HG02884 (cell line): ENCODE results near the gene LRRC8A.
"Not testable (repeated sequence)": the region's sequence is repeated elsewhere in the genome, so short reads cannot be mapped to it uniquely, and the experiment has no call there.

Experiments used
- ATAC-seq: cut with Tn5 transposase; IDR thresholded peaks from one replicate; pipeline ENCODE4 v1.9.1; 2021; ENCODE audit warnings: mild to moderate bottlenecking, moderate library complexity; ENCODE audit not compliant: unreplicated experiment

The LRRC8A gene

GRCh38 chr9:128863647-128864046 lies 18.3 kb upstream of the LRRC8A start:
- ATAC-seq = no peak

- ATAC-seq = no peak
Measured at GRCh38 chr9:128870128-128870940, 11.6 kb upstream of the LRRC8A start.

DNA sequence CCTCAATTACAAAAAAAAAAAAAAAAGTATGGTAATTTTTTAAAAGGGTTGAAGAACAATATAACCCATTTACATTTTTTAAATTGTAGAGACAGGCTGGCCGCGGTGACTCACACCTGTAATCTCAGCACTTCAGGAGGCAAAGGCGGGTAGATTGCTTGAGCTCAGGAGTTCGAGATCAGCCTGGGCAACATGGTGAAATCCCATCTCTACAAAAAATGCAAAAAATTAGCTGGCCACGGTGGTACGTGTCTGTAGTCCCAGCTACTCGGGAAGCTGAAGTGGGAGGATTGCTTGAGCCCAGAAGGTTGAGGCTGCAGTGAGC lies 11.0 kb upstream of the LRRC8A start:
- not testable (repeated sequence) for ATAC-seq

DNA sequence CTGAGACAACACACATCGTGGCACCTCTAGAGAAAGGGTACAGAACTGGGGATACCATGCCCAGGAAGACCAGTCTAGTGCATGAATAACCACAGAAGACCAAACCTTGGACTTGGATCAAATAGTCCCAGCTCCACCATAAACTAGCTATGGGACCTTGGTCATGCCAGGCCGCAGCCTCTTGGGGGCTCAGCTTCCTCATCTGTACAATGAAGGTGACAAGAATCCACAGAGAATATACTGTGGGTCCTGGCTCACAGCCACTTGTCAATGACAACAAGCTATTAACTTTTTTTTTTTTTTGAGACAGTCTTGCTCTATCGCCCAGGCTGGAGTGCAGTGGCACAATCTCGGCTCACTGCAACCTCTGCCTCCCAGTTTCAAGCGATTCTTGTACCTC lies 4.1 kb upstream of the LRRC8A start:
- ATAC-seq = no peak

DNA sequence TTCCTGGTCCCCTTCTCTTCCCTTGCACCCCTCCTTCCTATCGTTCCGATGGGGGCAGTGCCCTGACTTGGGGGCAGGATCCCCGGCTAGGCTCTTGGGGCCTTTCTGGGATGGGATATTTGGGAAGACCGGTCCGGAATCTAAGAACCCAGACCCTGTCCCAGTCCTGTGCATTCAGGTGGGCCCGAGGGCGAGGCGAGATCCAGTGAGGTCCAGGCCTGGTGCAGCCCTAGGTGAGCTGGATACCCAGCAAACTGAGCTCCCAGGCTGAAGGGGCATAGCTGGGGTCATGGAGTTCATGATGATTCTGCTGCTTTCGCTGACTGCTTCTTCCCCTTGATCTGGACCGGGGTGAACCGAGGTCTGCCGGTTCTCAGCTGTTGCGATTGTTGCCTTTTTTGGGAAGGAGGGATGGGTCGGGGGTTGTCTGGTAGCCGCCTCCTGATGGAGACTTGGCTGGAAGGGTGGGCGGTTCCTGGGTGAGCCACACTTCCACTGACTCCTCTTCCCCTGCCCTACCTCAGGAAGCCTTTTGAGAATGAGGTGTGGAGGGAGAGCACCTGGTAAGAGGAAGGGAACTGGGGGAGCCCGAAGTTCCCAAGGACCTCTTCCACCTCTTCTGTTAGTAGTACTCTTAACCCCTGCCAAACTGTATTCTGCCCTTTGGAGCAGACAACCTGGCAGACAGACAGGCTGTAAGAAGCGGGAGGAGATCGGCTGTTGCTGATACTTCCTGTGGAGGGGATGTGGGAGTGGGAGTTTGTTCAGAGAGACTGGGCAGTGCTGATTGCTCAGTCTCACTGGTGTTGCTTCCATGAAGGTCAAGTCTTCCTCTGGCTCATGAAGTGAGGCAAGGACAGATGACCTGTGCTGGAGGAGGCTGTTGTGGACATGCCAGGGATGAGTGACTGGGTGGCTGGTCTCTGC lies 1.0 kb downstream of the LRRC8A start:
- no peak for ATAC-seq

DNA sequence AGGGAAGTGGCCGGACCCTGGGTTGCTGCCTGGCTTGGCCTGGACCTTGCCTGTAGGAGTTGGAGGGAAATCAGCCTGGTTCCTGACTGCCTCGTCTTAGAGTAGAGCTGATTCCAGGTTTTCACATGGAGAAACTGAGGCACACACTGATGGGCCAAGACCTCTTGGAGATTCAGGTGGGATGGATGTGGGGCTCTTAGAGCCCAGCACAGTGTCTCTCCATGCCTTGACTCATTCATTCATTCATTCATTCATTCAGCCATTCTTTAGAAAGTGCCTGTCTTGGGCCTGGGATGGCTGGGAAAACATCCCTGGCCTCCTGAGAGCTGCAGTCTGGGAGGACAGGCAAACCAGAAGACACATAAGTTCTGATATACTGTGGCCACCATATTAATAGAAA lies 2.2 kb downstream of the LRRC8A start:
- ATAC-seq = no peak

DNA sequence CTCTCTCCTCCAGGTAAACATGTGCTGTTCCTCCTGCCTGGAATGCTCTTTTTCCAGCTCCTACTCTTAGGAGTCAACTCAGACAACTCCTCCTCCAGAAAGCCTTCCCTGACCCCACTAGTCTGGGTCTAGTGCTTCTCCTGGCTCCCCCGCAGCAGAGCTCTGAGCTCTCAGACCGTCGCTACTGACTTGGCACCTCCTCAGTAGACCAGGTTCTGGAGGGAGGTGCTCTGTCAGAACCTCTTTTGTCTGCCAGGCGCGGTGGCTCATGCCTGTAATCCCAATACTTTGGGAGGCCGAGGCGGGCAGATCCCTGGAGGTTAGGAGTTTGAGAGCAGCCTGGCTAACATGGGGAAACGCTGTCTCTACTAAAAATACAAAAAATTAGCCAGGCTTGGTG lies 3.4 kb downstream of the LRRC8A start:
- ATAC-seq = no peak

DNA sequence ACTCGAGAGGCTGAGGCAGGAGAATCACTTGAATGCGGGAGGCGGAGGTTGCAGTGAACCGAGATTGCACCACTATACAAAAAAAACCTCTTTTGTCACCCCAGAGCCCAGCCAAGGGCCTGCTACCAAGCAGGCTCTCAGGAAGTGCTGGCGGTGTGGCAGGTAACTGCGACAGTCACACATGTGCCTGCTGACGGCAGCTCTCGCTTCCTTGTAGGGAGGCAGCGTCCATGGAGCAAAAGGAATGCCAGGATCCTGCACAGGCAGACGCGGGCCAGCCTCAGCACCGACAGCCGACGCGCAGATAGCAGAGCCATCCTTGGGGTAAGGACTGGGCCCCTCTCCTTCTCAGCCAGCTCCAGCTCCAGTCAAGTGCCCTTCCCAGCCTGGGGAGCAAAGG lies 3.9 kb downstream of the LRRC8A start:
- no peak for ATAC-seq

GRCh38 chr9:128886211-128886891 lies 4.4 kb downstream of the LRRC8A start:
- no peak for ATAC-seq

- ATAC-seq = no peak
Measured at GRCh38 chr9:128887049-128887448, 5.1 kb downstream of the LRRC8A start.

GRCh38 chr9:128887914-128888350 lies 6.0 kb downstream of the LRRC8A start:
- no peak for ATAC-seq

DNA sequence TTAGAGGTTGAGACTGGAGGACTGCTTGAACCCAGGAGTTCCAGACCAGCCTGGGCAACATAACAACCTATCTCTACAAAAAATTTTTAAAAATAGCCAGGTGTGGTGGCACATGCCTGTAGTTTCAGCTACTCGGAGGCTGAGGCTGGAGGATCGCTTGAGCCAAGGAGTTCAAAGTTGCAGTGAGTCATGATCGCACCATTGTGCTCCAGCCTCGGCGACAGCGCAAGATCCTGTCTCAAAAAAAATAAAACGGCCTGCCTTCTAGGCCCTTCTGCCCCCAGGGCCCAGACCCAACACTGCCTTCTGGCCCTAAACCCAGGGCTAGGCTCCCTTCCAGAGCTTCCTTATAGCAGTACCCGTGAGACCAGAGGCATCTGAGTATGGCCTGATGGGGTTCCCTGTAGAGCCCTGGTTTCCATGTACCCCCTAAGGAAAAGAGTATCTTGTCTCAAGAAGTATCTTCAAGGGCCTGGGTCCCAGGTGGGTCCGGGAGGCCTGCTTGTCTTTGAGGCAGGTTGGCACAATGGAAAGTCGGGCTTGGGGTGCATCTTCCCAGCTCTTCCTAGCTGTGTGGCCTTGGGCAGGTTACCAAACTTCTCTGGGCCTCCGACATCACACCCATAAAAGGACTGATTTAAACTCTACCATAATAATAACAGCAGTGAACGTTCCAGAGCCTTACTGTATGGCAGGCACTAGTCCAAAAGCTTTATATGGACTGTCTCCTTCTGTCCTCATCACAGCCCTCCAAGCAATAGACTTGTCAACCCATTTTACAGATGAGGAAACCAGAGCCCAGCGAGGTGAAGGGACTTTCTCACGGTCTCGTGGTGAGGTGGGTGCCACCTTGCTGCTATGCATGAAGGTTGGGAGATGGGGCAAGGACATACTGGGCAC lies 9.6 kb downstream of the LRRC8A start:
- no peak for ATAC-seq

GRCh38 chr9:128892221-128892921 lies 10.4 kb downstream of the LRRC8A start:
- ATAC-seq = no peak

DNA sequence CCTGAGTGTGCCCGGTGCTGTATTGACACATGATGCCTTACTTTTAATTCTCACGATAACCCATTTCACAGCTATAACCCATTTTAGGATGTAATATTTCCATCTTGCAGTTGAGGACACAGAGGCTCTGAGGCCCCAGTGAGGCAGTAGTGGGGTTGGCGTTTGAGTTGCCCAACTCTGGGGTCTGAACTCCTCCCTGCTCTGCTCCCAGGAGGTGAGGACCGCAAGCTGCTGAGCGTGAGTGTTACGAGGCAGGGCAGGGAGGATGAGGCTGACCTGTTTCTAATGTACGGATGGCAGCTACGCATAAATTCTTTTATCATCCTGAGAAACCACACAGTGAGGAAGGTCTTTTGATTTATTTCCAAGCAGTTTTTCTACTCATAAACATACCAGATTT lies 11.4 kb downstream of the LRRC8A start:
- no peak for ATAC-seq

- ATAC-seq = no peak
Measured at GRCh38 chr9:128894764-128895163, 12.8 kb downstream of the LRRC8A start.

DNA sequence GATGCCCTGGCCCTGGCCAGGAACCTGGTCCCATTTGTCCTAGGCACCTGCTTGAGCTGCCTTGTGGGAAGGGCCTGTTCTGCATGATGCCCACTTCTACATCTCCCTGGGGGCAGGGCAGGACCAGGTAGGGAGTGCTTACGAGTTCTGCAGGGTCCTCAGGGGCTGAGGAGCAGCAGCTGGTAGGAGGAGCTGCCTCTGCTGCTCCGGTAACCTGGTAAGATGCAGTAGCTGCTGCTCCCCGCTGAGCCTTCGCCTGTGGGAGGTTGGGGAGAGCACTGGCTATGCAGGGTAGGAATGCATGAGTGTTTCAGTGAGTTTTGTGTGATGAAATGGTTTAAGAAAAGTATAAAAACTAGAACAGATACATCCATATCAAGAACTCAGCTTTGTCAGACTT lies 13.6 kb downstream of the LRRC8A start:
- no peak for ATAC-seq

GRCh38 chr9:128898382-128898781 lies 16.4 kb downstream of the LRRC8A start:
- ATAC-seq = no peak

DNA sequence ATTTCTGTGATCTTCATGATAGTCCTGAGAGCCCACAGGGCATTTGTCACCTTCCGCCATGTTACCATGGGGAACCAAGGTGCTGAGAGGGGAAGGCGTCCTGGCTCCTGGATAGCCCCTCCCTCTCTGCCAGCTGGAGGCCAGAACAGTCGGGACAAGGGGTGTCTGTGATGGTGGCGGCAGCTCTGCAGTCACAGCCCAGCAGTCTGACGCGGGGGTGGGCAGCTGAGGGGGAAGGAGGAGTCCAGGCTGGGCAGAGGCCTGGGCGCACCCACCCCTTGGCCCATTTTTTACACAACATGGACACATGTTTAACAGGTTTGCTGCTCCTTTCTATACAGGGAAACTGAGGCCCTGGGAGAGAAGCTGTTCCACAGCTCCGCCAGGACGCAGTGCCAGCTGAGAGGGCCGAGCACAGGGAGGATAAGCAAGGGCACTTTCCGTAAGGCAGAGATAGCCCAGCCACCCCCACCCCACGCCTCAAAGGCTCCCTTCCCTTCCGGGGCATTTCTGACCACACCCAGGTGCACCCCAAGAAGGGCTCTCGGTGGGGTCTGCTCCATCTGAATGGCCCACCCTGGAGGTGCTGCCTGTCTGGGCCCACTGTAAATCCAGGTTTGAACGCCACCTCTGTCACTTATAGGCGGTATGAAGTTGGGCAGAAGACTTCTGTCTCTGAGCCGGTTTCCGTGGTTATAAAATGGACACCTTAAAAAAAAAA lies 17.1 kb downstream of the LRRC8A start:
- ATAC-seq = no peak
